Measurements from ENCODE around the gene IL17RB.

The IL17RB gene

GRCh38 chr3:53813229-53813628 lies 33.1 kb upstream of the IL17RB start:
- DNase-seq: no peak

GRCh38 chr3:53813876-53814275 lies 32.5 kb upstream of the IL17RB start:
- DNase-seq: no peak

- DNase-seq: no peak
These were observed 31.3 kb upstream of the IL17RB start for GRCh38 chr3:53815067-53815466.

GRCh38 chr3:53815651-53816050 lies 30.7 kb upstream of the IL17RB start:
- DNase-seq: no peak

- no peak for DNase-seq
These were observed 29.9 kb upstream of the IL17RB start for GRCh38 chr3:53816425-53816824.

- DNase-seq: no peak
These were observed 29.2 kb upstream of the IL17RB start for GRCh38 chr3:53817211-53817610.

- no peak for DNase-seq
These were observed 28.6 kb upstream of the IL17RB start for GRCh38 chr3:53817809-53818208.

GRCh38 chr3:53818221-53819162 lies 27.9 kb upstream of the IL17RB start:
- no peak for DNase-seq

- no peak for DNase-seq
These were observed 27.1 kb upstream of the IL17RB start for GRCh38 chr3:53819163-53819868.

- DNase-seq: no peak
These were observed 26.3 kb upstream of the IL17RB start for GRCh38 chr3:53820084-53820483.

GRCh38 chr3:53820756-53821580 lies 25.4 kb upstream of the IL17RB start:
- DNase-seq: no peak

GRCh38 chr3:53821631-53822121 lies 24.7 kb upstream of the IL17RB start:
- DNase-seq: no peak

- DNase-seq: no peak
These were observed 24.0 kb upstream of the IL17RB start for GRCh38 chr3:53822331-53822741.

GRCh38 chr3:53823026-53823955 lies 23.1 kb upstream of the IL17RB start:
- DNase-seq: no peak

- no peak for DNase-seq
These were observed 22.3 kb upstream of the IL17RB start for GRCh38 chr3:53823956-53824657.

- DNase-seq: no peak
These were observed 21.6 kb upstream of the IL17RB start for GRCh38 chr3:53824795-53825194.

- no peak for DNase-seq
These were observed 20.3 kb upstream of the IL17RB start for GRCh38 chr3:53826048-53826447.

- no peak for DNase-seq
These were observed 17.8 kb upstream of the IL17RB start for GRCh38 chr3:53828581-53828980.

- DNase-seq: no peak
These were observed 16.8 kb upstream of the IL17RB start for GRCh38 chr3:53829605-53830004.

- DNase-seq: no peak
These were observed 15.4 kb upstream of the IL17RB start for GRCh38 chr3:53830944-53831343.

- no peak for DNase-seq
These were observed 13.2 kb upstream of the IL17RB start for GRCh38 chr3:53833053-53833645.
